IMR-90 (cell line): ENCODE data around the gene IPO13.

Source experiments
- BHLHE40 ChIP-seq: fragments of 150-350 bp; IDR thresholded peaks from 2 replicates; pipeline ENCODE4 v1.6.1; 2016; ENCODE audit warnings: mild to moderate bottlenecking, low read depth, low read length
- CHD1 ChIP-seq: IDR thresholded peaks from 2 replicates; pipeline ENCODE4 v1.6.1; 2012; ENCODE audit warnings: low read depth, low read length, improper control_type of control experiment
- FOS ChIP-seq: fragments of 150-350 bp; IDR thresholded peaks from 2 replicates; pipeline ENCODE4 v1.6.1; 2016; ENCODE audit warnings: low read depth, low read length
- MXI1 ChIP-seq: IDR thresholded peaks from 2 replicates; pipeline ENCODE4 v1.6.1; 2012; ENCODE audit warnings: low read depth, mild to moderate bottlenecking, low read length, moderate library complexity, borderline replicate concordance
- POLR2A ChIP-seq: IDR thresholded peaks from 2 replicates; pipeline ENCODE4 v1.6.1; 2012; ENCODE audit warnings: mild to moderate bottlenecking, low read depth, low read length
- RAD21 ChIP-seq: IDR thresholded peaks from 2 replicates; pipeline ENCODE4 v1.6.1; 2012; ENCODE audit warnings: low read length, improper control_type of control experiment
- RFX5 ChIP-seq: IDR thresholded peaks from 2 replicates; pipeline ENCODE4 v1.8.0; 2012; ENCODE audit warnings: low read depth, mild to moderate bottlenecking, low read length, moderate library complexity
- TF ChIP-seq, protein P1 (sequence below): conservative IDR thresholded peaks from 2 replicates; pipeline ENCODE4 v1.5.1; 2012; ENCODE audit warnings: mild to moderate bottlenecking, low read depth, low read length, improper control_type of control experiment
- TF ChIP-seq, protein P2 (sequence below): fragments of 150-350 bp; IDR thresholded peaks from 2 replicates; pipeline ENCODE4 v1.6.1; 2016; ENCODE audit warnings: low read depth, mild to moderate bottlenecking, low read length, moderate library complexity, borderline replicate concordance

DNA sequence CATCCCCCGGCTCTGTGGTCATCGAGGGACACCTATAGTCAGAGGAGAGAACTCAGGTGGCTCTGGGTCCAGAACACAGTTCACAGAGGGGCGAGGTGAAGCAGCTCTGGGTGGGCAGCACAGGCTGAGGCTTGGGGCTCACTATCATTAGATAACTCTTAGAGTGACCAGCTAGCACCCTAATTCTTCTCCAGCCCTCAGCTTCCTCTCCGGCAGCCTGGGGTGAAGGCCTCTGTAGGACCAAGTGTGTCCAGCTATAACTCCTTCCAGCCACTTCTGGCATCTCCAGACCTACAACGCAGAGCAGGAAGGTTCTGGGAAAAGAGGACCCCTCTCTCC, 11.8 kb upstream of the IPO13 start:
- TF ChIP-seq, protein P1, sequence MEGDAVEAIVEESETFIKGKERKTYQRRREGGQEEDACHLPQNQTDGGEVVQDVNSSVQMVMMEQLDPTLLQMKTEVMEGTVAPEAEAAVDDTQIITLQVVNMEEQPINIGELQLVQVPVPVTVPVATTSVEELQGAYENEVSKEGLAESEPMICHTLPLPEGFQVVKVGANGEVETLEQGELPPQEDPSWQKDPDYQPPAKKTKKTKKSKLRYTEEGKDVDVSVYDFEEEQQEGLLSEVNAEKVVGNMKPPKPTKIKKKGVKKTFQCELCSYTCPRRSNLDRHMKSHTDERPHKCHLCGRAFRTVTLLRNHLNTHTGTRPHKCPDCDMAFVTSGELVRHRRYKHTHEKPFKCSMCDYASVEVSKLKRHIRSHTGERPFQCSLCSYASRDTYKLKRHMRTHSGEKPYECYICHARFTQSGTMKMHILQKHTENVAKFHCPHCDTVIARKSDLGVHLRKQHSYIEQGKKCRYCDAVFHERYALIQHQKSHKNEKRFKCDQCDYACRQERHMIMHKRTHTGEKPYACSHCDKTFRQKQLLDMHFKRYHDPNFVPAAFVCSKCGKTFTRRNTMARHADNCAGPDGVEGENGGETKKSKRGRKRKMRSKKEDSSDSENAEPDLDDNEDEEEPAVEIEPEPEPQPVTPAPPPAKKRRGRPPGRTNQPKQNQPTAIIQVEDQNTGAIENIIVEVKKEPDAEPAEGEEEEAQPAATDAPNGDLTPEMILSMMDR: no peak
- TF ChIP-seq POLR2A: no peak
- no peak for TF ChIP-seq CHD1
- no peak for TF ChIP-seq BHLHE40
- TF ChIP-seq MXI1: no peak
- TF ChIP-seq RFX5: no peak
- TF ChIP-seq RAD21: no peak
- no peak for TF ChIP-seq FOS
- TF ChIP-seq, protein P2, sequence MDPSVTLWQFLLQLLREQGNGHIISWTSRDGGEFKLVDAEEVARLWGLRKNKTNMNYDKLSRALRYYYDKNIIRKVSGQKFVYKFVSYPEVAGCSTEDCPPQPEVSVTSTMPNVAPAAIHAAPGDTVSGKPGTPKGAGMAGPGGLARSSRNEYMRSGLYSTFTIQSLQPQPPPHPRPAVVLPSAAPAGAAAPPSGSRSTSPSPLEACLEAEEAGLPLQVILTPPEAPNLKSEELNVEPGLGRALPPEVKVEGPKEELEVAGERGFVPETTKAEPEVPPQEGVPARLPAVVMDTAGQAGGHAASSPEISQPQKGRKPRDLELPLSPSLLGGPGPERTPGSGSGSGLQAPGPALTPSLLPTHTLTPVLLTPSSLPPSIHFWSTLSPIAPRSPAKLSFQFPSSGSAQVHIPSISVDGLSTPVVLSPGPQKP: no peak
